ENCODE measurements around the gene PIEZO2.
"Not testable (repeated sequence)": the region's sequence is repeated elsewhere in the genome, so short reads cannot be mapped to it uniquely, and the experiment has no call there.

The PIEZO2 gene

DNA sequence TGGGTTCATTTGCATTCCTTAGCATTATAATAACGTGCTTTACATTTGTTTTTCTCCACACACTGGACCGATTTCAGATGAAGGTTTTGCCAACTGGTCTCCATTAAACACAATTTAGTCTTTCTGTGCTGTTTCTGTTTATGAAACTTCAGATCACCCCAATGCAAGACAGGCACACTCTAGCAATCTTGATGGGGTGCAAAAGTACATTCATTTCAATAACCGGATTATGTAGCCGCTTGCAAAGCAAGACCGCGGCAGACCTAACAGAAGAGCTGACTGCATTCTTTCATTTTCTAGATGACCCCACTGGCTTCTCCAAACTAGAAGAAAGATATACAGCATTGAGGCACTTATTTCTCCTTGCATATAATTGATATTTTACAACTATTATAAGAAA, 301.5 kb downstream of the PIEZO2 start:
- ATAC-seq (no peak), DNase-seq (no peak)
- Mint-ChIP-seq H3K9me3 (no peaks in the 10 kb centered on the region), H3K27ac (no peak overlapping the region), H3K27me3 (peaks cover 6% of the 10 kb centered on the region), H3K4me3 (no peak overlapping the region), H3K4me1 (no peaks in the 10 kb centered on the region)

DNA sequence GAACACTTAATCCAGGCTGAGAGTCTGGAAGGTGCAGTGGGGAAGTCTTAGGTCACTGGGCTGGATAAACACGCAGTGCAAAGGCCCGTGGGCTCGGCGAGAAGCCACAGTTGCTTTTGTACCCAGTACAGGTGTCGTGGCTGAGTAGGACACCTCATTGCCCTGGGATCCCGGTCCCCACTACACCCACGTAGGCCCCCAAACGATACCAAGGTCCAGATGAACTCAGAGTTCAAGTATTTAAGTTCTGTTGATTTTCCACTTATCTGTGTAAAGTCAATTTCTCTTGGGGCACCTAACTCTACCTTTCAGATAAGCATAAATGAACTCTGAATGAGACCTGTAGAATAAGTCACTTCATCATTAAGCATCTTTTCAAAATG, 302.0 kb downstream of the PIEZO2 start:
- DNase-seq = no peak
- Mint-ChIP-seq H3K4me1 (no peaks in the 10 kb centered on the region), H3K9me3 (no peaks in the 10 kb centered on the region), H3K4me3 (no peak overlapping the region), H3K27ac (no peak overlapping the region), H3K27me3 (peaks cover 1% of the 10 kb centered on the region)
- ATAC-seq = no peak

DNA sequence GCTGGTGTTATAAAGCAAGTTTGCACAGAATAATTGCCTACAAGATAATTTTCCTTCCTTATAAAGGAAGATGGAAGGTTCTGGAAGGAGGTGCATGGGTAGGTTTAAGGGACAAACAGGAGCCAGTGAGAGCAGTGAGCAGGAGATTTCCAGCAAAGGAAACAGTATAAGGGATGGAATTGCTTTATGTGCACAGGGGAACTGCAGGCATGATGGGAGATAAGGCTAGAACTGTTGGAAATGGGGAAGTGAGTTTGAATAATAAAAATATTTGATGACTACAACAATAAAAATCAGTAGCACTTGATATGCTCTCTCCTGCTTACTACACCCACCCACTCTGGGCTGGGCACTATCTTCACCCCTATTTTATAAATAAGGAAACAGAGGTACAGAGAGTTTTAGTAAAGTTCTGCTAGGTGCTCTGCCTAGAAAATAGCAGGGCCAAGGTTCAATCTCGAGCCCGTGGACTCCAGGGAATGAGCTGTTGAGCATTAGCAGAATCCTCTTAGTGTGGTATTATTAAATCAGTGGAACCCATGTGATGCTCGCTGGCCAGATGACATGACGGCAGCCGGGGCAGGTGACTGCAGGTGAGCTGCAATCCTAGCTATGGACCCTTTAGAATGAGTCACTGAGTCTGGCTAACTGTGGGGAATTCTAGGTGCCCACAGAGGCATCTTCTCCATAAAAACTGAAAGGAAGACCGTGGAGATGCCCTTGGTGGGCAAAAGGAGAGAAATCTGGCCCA, 302.5 kb downstream of the PIEZO2 start:
- no peak for ATAC-seq
- no peaks in the 10 kb centered on the region for H3K27me3 Mint-ChIP-seq
- no peak overlapping the region for H3K27ac Mint-ChIP-seq
- H3K4me3 Mint-ChIP-seq = no peak overlapping the region
- no peaks in the 10 kb centered on the region for H3K9me3 Mint-ChIP-seq
- no peaks in the 10 kb centered on the region for H3K4me1 Mint-ChIP-seq
- DNase-seq = no peak

DNA sequence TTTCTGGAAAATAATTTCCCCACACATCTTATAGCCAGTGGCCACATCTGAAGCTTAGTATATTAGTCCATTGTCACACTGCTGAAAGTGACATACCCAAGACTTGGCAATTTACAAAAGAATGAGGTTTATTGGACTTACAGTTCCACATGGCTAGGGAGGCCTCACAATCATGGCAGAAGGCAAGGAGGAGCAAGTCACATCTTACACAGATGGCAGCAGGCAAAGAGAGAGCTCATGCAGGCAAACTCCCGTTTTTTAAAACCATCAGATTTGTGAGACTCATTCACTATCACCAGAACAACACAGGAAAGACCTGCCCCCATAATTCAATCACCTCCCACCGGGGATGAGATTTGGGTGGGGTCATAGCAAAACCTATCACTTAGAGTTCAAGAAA, 303.3 kb downstream of the PIEZO2 start:
- not testable (repeated sequence) for DNase-seq, ATAC-seq, H3K27ac Mint-ChIP-seq, H3K27me3 Mint-ChIP-seq, H3K4me1 Mint-ChIP-seq, H3K4me3 Mint-ChIP-seq, H3K9me3 Mint-ChIP-seq

DNA sequence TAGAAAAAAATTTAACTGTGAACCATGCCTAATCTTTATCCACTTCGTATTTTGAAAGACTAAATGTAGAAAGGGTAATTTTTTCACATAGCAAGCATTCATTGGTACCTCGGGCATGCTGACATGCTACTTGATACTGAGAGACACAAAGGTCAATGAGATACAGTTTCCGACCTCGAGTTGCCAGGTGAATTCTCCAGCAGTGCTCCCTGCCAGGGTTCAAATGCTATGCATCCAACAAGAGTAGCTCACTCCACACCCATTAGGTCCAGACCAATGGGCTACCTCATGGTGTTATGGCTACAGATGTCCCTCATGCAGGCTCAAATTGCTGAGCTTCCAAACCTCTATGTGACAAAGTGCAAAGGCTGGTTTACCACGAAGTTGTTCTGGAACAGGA, 305.8 kb downstream of the PIEZO2 start:
- ATAC-seq (no peak), DNase-seq (no peak)
- H3K4me1 Mint-ChIP-seq = no peaks in the 10 kb centered on the region
- H3K27ac Mint-ChIP-seq = no peak overlapping the region
- no peaks in the 10 kb centered on the region for H3K9me3 Mint-ChIP-seq
- no peaks in the 10 kb centered on the region for H3K27me3 Mint-ChIP-seq
- H3K4me3 Mint-ChIP-seq = no peak overlapping the region

DNA sequence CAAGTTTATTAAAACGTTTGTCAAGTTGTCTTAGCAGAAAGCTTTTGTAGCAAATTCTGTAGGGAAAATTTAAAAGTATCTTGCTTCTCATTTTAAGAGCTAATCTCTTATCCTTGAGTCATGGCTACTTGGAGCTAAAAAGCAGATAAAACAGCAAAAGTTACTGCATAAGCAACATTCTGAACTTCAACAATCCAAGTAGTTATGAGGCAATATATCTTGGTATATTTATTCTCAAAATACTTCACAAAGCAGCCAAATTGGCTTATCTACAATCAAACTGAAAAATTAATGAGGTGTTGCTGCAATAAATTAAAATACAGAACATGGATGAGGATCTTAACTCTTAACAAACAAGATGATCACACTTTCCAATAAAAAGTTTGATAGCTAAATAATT, 306.5 kb downstream of the PIEZO2 start:
- Mint-ChIP-seq H3K27ac (no peak overlapping the region), H3K4me1 (no peaks in the 10 kb centered on the region), H3K27me3 (no peaks in the 10 kb centered on the region), H3K9me3 (no peaks in the 10 kb centered on the region), H3K4me3 (no peak overlapping the region)
- DNase-seq (no peak), ATAC-seq (no peak)

DNA sequence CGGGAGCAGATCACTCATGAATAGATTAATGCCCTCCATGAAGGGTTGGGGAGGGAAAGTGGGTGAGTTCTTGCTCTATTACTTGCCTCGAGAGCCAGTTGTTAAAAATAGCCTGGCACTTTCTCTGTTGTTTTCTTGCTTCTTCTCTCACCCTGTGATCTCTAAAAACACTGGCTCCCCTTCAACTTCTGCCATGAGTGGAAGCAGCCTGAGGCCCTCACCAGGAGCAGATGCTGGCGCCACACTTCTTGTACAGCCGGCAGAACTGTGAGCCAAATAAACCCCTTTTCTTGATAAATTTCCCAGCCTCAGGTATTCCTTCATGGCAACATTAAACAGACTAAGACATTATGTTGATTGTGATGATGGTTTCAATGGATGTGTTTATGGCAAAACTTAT, 307.0 kb downstream of the PIEZO2 start:
- H3K4me1 Mint-ChIP-seq = no peaks in the 10 kb centered on the region
- H3K4me3 Mint-ChIP-seq = no peak overlapping the region
- ATAC-seq = no peak
- H3K9me3 Mint-ChIP-seq = no peaks in the 10 kb centered on the region
- H3K27ac Mint-ChIP-seq = no peak overlapping the region
- no peak for DNase-seq
- no peaks in the 10 kb centered on the region for H3K27me3 Mint-ChIP-seq

DNA sequence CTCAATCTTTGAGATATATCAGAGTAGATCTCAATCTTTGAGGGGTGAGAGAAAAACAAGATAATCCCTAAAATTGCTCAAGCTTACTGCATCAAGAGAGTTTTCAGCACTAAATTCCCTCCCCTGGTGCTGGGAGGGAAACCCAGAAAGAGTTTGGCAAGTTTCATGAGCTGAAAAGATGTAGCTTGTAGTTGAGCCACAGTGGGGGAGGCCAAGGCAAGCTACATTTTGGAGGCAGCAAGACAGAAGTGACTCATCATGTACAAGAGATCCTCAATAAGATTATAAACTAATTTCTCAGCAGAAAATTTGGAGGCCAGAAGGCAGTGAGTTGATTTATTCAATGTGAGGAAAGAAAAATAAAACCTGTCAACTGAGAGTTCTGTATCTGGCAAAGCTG, 308.2 kb downstream of the PIEZO2 start:
- Mint-ChIP-seq H3K4me1 (no peaks in the 10 kb centered on the region), H3K9me3 (no peaks in the 10 kb centered on the region), H3K4me3 (no peak overlapping the region), H3K27ac (no peak overlapping the region), H3K27me3 (no peaks in the 10 kb centered on the region)
- DNase-seq = no peak
- no peak for ATAC-seq

DNA sequence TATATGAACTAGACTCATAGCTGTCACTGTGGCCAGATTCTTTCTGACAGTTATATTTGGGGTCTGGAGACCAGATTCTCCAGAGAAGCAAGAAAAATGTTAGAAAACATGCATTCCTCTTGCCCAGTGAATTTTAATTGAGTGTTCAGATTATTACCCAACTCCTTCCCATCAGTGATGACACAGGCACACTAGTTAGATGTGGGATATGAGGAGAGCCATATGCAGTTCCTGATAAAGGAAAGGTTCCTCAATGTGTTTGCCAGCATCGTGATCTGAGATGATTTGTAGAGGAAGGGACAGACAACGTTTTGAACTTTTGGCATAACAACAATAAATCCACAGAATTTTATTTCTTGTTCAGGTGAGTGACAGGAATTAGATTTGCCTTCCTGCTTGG, 308.6 kb downstream of the PIEZO2 start:
- H3K9me3 Mint-ChIP-seq = no peaks in the 10 kb centered on the region

DNA sequence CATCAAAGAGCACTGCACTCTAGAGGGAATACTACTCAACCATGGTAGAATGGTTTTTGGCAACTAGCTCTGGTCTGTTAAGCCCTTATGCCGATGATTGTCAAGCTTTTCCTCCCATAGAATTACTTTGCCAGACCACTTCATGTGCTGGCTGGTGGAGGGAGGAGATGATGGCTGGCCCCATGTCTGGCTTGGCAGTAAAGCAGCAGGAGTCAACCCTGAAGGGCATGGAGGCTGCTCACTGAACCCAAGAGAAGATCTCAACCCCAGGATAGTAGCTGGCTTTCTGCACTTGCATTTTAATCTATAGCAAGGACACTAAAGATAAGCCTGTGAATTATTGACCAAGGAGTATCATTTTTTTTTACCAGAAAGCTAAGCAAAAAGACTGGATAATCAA, 309.9 kb downstream of the PIEZO2 start:
- no peak for ATAC-seq
- no peak overlapping the region for H3K4me3 Mint-ChIP-seq
- H3K4me1 Mint-ChIP-seq = no peaks in the 10 kb centered on the region
- no peaks in the 10 kb centered on the region for H3K9me3 Mint-ChIP-seq
- no peak for DNase-seq
- H3K27me3 Mint-ChIP-seq = no peaks in the 10 kb centered on the region
- H3K27ac Mint-ChIP-seq = no peak overlapping the region

More for the DNA sequence above, 308.6 kb downstream of the PIEZO2 start:
- no peaks in the 10 kb centered on the region for H3K27me3 Mint-ChIP-seq
- no peak overlapping the region for H3K27ac Mint-ChIP-seq
- DNase-seq (no peak), ATAC-seq (no peak)
- no peaks in the 10 kb centered on the region for H3K4me1 Mint-ChIP-seq
- no peak overlapping the region for H3K4me3 Mint-ChIP-seq

DNA sequence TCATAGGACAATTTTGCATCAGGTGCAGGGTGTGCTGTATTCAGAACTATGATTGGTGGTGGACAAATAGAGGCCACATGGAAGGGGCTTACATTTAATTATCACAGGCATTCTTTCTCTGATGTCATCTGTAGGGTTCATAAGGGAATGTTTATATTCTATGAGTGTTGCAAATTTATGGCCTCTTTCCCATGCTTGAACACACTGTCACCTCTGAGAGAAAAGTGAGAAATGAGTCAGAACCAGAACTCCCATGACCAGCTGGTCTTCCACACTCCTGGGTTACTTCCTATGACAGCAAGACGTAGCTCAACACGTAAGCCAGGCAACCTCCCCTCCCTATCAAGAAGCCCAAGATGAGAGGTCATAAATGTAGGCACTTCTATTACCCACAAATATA, 310.8 kb downstream of the PIEZO2 start:
- ATAC-seq = no peak
- DNase-seq = no peak
- Mint-ChIP-seq H3K4me3 (no peak overlapping the region), H3K27me3 (no peaks in the 10 kb centered on the region), H3K4me1 (no peaks in the 10 kb centered on the region), H3K27ac (no peak overlapping the region), H3K9me3 (no peaks in the 10 kb centered on the region)

DNA sequence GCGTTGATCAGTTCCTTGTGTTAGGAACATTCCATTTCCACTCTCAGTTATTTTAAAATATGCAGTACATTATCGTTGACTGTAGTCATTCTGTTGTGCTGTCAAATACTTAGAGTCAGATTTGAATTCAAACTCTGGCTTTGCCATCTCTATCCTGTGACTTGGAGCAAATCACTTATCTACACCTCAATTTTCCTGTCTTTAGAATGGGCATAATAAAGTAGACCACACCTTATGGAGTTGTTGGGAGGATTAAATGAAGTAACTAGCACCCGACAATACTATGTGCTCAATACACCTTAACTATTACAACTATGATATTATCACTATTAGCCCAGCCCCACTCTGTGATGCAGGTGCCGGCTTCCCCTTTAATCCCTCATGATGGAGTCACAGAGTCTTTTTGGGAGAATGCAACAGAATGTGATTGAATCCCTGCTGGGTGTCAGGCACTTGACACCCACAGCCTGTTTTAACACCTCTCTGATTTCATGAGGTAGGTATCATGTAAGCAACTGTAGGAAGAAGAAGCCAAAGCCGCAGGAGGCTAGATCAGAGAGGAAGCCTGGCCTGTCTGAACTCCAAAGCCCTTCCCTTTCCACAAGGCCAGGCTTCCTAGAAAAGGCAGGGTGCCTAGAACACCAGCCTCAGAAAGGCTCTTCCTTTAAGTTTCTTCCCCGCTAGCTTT, 315.1 kb downstream of the PIEZO2 start:
- Mint-ChIP-seq H3K27me3 (peaks cover 7% of the 10 kb centered on the region), H3K4me3 (no peak overlapping the region), H3K27ac (no peak overlapping the region), H3K4me1 (no peaks in the 10 kb centered on the region), H3K9me3 (peaks cover 0 to 7% of the 10 kb centered on the region in 2 donors)
- ATAC-seq (no peak), DNase-seq (no peak)

DNA sequence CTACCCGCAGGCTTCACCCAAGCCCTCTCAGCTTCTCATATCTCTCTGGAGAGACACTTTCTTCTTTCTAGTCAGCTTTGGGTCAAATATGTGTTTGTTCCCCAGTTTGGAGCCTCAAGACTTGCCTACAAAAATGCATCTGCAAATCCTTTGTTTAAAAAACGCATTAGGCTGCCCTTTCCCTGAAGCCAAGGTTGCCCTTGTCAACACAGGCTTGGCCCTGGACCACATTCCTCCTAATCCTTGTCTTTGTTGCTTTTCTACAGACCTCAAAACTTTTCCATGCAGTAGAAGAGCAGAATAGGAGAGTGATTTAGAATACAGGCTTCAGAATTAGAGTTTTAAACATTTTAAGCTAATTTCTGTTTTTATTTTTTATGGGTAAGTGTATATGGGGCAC, 315.7 kb downstream of the PIEZO2 start:
- peaks cover 7% of the 10 kb centered on the region for H3K27me3 Mint-ChIP-seq
- peaks cover 0 to 7% of the 10 kb centered on the region in 2 donors for H3K9me3 Mint-ChIP-seq
- DNase-seq (no peak), ATAC-seq (no peak)
- H3K27ac Mint-ChIP-seq = no peak overlapping the region
- H3K4me3 Mint-ChIP-seq = no peak overlapping the region
- H3K4me1 Mint-ChIP-seq = no peaks in the 10 kb centered on the region

DNA sequence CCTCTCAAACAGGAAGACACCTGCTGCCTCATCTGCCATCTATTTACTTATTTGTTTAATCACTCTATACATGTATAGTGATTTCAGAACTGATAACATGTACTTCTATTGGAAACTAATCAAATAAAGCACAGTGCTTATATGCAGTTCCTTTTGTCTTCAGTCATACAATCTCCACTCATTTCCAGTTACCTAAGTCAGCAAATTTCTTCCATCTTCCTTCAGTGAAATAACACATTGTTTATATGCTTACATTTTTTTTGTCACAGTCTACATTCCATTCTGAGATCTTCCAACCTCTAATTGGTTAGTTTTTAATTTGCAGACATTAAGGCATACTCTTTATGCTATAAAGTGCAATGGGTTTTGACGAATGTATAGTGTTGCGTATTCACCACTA, 323.0 kb downstream of the PIEZO2 start:
- Mint-ChIP-seq H3K27me3 (peaks cover 35% of the 10 kb centered on the region), H3K9me3 (peaks cover 0 to 7% of the 10 kb centered on the region in 2 donors), H3K27ac (no peak overlapping the region), H3K4me3 (no peak overlapping the region), H3K4me1 (no peaks in the 10 kb centered on the region)
- DNase-seq (no peak), ATAC-seq (no peak)

DNA sequence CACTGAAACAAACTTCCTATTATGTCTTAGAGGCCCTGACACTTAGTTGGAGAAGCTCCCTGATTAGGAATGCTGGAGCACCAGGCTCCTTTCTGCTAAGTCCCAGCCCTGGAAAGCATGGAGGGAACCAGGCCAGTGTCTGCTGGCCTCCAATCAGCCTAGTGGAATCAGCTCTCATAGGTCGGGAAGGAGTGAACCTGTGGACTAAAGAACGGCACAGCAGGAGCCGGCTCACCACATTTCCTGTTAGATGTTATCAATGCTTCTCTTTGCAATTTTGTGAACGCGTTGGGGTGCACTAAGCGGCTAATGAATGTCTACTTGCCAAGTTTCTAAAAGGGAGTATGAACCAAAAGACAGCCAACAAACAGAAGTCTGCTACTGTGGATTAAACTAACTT, 326.9 kb downstream of the PIEZO2 start:
- Mint-ChIP-seq H3K4me1 (no peaks in the 10 kb centered on the region), H3K9me3 (peaks cover 5 to 15% of the 10 kb centered on the region in 2 donors), H3K4me3 (no peak overlapping the region), H3K27ac (no peak overlapping the region), H3K27me3 (peaks cover 31% of the 10 kb centered on the region)
- DNase-seq (no peak), ATAC-seq (no peak)

DNA sequence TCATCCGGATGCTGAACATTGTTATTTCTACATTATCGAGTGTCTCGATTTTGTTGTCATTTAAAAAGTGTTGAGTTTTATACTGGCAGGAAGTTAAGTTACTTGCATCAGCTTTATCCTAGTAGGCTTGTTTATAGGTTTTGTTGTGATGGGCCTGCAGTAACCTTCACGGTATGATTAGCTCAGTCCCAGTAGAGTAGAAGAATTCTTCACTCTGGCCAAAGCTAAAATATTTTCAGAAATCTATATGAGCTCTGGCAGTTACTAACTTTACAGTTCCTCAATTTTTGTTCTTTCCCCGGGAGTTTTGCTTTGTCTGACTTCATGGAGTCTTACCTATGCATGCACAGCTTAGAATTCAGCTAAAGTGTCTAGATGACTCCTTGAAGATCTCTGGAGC, 328.7 kb downstream of the PIEZO2 start:
- no peak for DNase-seq

DNA sequence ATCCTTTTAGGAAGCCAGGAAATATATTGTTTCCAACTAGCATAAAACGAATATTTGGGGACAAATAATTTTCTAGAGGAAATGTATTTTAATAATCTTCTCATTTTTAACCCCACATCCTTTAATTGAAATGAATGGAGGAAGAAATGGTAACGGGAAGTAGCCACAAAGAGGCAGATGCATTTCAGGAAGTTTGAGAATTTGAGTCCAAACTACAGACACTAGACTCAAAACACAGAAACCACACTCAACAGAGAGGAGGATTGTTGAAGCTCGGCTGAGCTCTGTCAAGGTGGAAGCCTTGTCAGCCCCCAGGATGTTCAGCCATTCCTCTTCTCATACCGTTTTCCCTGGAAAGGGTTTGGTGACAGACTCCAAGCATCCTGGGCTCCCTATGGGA, 335.0 kb downstream of the PIEZO2 start:
- Mint-ChIP-seq H3K27me3 (no peaks in the 10 kb centered on the region), H3K9me3 (no peaks in the 10 kb centered on the region), H3K4me1 (no peaks in the 10 kb centered on the region), H3K4me3 (no peak overlapping the region), H3K27ac (no peak overlapping the region)
- ATAC-seq (no peak), DNase-seq (no peak)

More for the DNA sequence above, 328.7 kb downstream of the PIEZO2 start:
- H3K4me3 Mint-ChIP-seq = no peak overlapping the region
- H3K27me3 Mint-ChIP-seq = peaks cover 17% of the 10 kb centered on the region
- H3K27ac Mint-ChIP-seq = no peak overlapping the region
- ATAC-seq = no peak
- peaks cover 5 to 15% of the 10 kb centered on the region in 2 donors for H3K9me3 Mint-ChIP-seq
- H3K4me1 Mint-ChIP-seq = no peaks in the 10 kb centered on the region
